GM21825 (cell line): ENCODE results near the gene PEAK1.
A peak's percentile ranks its signal among the peaks of the same experiment; 100 is the strongest.

Source experiments
- ATAC-seq: cut with Tn5 transposase; IDR thresholded peaks from one replicate; pipeline ENCODE4 v1.9.1; 2021; ENCODE audit warnings: mild to moderate bottlenecking, moderate library complexity; ENCODE audit not compliant: unreplicated experiment

PEAK1 gene, protein sequence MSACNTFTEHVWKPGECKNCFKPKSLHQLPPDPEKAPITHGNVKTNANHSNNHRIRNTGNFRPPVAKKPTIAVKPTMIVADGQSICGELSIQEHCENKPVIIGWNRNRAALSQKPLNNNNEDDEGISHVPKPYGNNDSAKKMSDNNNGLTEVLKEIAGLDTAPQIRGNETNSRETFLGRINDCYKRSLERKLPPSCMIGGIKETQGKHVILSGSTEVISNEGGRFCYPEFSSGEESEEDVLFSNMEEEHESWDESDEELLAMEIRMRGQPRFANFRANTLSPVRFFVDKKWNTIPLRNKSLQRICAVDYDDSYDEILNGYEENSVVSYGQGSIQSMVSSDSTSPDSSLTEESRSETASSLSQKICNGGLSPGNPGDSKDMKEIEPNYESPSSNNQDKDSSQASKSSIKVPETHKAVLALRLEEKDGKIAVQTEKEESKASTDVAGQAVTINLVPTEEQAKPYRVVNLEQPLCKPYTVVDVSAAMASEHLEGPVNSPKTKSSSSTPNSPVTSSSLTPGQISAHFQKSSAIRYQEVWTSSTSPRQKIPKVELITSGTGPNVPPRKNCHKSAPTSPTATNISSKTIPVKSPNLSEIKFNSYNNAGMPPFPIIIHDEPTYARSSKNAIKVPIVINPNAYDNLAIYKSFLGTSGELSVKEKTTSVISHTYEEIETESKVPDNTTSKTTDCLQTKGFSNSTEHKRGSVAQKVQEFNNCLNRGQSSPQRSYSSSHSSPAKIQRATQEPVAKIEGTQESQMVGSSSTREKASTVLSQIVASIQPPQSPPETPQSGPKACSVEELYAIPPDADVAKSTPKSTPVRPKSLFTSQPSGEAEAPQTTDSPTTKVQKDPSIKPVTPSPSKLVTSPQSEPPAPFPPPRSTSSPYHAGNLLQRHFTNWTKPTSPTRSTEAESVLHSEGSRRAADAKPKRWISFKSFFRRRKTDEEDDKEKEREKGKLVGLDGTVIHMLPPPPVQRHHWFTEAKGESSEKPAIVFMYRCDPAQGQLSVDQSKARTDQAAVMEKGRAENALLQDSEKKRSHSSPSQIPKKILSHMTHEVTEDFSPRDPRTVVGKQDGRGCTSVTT (N-terminal part only)

DNA sequence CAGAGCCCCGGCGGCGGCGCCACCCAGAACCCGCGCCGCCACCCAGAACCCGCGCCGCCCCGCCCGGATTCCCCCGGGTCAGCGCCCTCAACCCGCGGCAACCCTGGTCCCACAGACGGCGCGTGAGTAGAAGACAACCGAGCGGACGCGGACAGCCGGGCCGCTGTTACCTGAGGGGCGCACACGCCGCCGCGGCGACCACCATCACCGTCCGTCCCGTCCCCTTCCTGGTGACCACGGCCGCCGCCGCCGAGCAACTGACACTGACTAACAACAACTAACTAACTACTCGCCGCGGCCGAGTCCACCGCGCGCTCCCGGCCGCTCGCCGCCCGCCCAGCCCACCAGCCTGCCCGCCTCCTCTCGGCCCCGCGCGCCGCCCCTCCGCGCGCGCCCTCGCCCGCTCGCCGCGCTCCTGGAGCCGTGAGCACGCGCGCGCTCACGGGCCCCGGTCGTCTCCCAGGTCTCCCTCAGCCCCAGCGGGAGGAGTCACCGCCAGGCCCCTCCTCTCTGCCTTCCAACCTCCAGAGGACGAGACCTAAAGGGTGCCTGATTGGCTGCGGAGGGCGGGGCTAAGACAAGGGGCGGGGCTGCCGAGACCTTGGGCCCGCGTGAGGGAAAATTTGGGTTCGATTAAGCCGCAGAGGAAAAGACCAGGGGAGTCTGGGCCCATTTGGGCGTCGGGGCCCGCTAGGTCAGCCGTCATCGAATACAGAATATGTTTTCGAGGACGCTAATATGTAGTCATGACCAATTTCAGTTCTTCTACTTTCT is at the start of gene PEAK1:
Gene PEAK1 (minus strand): TSS at position 269 of the 774 bp plus-strand sequence. CDS start 238,178 bp downstream, outside the sequence.
- ATAC-seq: peak; percentile 89

DNA sequence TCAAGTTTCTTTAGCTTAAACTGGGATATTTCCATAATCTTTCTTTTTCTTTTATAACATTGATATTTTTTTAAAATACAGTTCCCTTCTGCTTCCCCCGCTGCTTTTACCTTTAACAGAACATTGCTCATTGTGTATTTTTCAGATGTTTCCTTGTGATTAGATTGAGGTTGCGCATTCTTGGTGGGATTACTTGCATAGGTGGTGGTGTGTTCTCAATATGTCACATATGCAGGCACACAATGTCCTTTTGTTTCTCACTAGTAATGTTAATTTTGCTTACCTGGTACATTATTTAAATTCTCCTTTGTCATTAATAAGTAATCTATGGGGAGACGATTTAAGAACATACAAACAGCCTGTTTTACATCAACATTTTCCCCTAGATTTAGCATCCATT is 49.0 kb upstream of the PEAK1 start:
- ATAC-seq: no peak

DNA sequence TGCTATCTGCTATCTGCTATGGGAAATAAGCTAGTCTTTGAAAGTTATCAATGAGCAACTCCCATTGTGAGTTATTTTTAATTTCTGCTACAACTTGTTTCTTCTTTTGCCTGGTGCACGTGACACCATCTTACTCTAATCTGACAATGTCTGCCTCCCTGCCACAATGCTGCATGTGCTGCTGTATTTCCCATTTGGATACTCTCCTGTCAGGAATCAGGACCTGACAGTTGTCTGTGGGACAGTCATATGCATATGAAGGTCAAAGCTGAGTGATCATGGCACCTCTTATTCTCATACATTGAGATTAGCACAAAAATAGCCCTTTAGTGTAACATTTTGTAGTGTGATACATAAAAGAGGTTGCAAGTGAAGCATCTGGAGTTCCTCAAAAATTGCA is 46.6 kb upstream of the PEAK1 start:
- ATAC-seq: no peak

DNA sequence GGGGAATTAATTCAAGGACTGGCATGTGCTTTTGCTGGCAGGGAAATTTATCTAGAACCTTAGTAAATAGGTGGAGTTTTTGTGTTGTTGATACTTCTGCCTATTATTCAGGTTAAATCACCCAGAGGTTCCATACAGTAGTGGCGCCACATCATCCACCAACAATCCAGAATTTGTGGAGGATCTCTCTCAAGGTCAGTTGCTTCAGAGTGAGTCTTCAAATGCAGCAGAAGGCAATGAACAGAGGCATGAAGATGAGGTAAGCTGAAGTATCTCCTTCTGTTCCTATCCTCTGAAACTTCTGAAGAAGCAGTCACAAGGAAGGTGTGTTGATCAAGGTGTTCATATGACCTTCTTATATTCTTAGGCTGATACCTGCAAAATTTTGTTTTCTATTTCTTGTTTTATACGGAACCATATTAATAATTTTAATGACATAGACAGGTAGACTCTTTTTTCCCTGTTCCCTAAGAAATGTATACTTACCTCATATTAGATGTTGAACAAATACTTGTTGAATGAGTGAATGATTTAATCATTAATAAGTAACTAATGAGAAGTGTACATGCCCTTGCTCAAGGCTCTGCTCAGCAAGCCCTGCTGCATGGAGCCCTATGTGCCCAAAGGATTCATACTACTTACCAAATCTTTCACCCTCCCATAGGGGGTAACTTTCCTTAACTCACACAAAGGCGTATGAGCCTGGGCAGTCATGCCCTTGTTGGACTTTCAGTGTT is 44.4 kb upstream of the PEAK1 start:
- ATAC-seq: no peak

DNA sequence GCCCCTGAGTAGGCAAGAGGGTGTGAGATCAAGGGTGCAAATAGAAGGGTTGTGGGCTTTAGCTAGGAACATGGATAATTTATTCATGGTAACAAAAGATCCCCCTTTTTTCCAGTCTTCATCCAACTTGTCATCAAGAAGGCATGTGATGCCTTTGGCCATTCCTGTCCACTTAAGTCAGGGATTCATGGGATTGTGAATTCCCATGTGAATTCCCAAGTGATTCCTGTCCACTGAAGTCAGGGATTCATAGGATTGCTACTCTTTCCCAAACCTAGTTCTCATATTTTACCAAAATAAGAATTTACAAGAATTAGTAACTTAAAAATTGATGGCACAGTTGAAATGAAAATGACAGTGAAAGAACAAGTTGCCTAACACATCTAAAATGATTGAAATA is 41.6 kb upstream of the PEAK1 start:
- ATAC-seq: no peak

DNA sequence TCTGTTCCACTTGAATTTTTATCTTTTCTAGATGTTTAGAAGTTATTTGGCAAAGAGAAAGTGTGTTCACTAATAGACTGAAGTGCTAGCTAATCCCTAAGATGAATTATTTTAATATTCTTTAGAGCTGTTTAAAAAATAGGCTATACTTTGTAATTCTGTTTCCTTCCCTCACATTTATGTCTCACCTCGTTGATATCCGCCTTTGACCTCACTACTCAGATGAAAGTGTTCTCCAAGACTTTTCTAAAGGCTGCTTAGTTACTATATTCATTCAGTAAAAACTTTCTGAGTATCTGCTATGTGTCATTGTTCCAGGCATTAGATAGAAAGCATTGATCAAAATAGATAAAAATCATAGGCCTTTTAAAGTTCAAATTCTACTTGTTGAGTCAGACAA is 39.1 kb upstream of the PEAK1 start:
- no peak for ATAC-seq

DNA sequence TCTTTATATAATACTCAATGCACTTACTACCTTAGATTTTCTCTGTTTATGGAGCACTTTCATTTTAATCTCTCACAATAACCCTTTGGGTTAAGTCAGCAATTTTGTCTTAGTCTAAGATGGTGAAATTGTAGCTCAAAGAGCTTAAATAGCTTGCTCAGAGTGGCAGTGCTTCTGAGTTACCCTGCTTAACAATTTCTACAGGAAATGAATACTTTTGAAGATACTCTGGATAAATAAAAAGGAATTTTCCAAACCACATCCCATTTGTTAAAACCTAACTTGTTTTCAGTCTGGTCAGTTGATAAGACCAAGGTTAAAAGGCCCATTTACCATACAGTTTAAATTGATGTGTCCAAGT is 38.0 kb upstream of the PEAK1 start:
- no peak for ATAC-seq

DNA sequence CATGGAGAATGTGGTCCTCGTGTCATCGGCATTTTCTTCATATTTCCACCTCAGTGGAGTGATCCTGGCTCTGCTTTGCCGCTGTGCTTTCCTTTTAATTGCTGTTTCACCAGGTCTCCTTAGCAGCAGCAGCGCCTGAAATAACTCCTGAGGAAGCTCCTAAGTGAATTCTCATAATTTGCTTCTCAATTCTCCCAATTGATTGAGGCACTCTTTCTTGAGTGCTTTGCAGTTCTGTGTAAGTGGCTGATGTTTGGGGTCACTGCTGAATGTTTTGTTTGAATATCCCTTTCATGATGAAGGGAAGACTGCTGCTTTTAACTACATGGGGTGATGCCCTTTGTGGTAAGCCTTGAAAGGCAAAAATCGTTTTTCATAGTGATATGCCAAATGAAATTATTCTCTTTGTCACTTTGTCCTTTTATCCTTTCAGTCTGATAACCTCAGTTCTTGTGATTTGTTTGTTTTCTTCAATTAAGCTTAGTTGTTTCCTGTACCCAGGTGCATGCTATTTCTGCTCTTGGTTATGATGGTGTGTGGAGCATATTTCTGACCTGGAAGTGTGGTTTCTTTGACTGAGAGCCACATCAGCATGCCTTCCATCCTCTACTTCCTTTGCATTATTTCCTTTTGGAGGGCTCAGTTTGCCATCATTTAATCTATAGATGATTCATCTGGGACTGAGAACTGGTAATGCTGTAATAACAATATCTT is 37.4 kb upstream of the PEAK1 start:
- ATAC-seq: no peak

DNA sequence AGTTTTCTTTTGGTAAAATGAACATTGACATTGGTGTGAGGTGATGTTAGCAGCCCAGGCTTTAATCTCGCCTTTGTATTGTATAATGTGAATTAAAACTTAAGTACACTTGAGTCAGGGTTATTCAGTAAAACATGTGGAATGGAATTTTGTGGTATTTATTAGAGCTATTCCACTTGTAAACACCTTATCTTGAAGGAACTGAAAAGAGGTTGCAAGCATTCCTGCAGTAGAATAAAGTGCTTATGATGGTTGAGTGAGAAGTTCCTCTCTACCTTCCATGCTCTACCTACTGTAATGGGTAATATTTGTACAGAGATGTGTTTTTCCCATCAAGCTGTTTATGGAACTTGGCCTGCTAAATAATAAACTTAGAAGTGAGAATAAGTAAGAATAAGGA is 36.8 kb upstream of the PEAK1 start:
- ATAC-seq: no peak

DNA sequence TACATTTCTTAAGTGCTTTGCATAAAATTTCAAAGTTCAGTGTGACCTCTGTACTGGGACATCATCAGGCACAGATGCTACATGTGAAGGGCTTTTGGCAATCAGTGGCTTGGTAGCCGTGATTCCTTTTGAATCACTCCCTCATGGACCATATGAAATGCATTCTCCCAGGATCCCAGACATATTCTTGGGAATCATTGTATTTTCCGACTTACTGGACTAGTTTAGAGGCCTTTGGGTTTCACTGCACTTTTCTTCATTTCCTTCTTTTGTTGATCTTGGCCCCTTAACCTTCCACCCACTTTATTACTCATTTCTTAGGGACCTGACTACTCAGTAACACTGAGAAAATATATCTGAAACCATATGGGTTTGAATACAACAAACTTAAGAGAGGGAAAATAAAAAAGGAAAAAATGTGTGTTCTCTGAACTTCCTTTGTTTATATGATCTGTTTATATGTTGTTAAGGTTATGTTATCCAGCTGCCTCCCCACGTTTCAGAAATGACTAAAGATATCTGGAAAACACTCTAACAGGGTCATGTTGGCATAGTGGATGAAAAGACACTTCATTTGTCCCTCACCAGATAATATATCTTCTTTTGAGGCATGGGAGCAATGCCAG is 35.9 kb upstream of the PEAK1 start:
- no peak for ATAC-seq

DNA sequence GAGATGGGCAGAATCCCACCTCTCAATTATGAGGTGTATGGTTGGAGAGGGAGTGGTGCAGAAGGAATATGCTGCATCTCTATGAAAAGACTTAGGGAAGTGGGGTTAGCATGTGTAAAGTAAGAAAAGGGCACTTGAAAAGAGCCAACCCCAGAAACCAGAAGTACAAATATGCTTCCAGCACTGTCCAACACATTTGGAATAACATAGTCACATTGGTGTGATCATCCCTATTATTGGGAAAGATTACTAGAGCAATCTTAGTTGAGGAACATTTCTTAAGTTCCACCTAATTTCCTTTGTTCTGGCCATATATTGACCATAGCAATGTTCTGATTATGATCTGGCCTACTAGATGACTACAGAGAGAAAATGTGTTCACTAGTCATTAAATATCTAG is 35.0 kb upstream of the PEAK1 start:
- ATAC-seq: no peak

DNA sequence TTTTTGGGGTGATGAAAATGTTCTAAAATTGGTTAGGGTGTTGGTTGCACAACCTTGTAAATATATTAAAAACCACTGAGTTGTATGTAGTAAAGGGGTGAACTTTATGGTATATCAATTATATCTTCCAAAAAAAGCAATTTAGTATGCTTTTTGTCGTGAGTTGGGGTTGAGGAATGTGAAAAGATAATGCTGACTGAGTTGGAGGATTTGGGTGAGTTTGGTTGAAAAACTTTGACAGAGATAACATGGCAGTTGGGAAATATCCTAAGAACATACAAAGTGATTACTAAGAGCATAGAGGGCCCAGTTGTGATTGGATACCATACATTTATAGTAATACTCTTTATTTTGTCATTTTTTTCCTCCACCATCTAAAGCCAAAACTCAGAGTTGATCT is 34.4 kb upstream of the PEAK1 start:
- ATAC-seq: no peak

DNA sequence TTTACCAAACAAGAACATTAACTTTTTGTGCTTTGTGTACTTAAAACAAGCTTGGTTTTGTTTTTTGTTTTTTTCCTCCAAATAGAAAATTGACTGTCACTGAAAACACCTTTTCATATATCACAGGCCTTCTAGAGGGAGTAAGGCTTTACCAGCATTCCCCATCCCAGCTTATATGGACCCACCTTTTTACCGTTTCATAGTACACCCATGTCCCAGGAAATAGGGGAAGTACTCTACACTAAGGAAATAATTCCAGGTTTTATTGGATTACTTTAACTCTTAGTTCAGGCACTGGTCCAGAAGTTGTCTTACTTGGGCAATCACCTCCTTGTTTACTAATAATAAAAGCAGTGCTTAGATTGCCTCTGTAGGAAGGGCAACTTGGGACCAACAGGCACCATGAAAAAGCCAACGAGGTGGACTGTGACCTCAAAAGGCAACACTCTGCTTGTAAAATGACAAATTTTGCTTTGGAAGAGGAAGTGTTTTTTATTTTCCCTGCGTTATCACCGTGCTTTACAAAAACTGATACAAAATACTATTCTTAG is 27.0 kb upstream of the PEAK1 start:
- ATAC-seq: no peak

DNA sequence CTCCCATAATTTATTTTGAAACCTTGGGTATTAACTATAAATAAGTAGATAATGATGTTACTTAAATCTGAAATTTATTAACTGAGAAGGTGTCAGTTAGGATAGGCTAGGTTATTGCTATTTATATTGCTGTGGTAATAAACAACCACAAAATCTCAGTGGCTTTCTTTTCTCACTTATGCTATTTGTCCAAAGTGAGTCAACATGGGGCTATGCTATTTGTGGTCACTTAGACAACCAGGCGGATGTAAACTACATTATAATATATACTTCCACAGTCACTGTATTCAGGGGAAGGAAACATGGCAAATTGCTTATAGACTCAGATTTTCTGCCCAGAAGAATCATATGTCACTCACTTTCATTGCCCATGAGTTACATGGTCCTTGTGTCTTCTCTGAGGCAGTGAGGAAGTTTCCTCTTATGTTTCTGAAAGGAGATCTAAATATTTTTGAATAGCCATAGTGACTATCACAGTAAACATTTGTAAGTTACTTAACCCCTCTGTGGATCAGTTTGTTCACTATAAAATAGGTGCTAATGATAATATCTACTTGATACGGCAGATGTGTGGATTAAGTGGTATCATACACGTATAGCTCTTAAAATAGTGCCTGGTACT is 20.6 kb upstream of the PEAK1 start:
- ATAC-seq: peak; percentile 77

DNA sequence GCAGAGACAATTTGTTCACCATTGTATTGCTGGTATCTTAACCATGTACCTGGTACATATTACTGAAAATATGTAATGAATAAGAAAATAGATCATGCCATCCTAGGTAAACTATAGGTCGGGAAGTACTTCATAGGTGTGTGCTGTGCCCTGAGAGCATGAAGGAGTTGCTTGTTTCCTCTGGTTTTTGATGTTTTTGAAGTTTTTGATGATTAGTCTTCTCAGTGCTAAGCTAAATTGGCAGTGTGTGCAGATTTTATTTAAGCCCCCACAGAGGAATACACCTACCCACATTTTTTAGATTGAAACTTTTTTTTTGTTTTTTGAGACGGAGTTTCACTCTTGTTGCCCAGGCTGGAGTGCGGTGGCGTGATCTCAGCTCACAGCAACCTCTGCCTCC is 17.4 kb upstream of the PEAK1 start:
- ATAC-seq: no peak

DNA sequence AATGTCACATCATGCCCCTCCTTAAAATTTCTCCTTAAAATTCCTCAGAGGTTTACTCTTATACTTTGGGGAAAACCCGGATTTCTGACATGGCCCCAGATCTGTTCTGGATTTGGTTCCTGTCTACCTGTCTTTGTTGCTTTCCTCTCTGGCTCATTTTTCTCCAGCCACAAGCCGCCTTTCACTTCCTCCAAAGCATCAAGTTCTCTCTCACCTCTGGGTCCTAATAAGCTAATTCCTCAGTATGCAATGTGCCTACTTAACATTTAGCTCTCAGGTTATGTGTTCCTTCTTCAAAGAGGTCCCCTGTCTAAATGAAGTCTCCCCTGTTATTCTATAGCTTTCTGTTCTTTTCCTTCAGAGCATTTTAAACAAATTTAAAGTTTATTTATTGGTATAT is 16.9 kb upstream of the PEAK1 start:
- ATAC-seq: no peak

DNA sequence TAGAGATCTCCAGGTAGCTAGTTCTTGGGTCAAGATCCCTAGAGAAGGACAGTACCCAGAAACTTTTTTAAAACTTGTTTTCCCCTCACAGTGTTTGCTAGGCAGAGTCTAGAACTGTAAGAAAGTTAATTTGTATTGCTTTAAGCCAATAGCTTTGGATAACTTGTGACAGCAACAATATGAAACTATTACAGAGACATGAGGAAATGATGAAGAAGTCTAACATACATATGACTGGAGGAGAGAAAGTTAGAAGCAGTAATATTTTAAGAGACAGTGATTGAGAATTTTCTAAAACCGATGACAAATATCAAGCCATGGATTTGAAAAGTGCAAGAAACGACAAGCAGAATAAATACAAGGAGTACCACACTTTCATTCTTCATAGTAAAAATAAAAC is 10.7 kb upstream of the PEAK1 start:
- ATAC-seq: no peak

DNA sequence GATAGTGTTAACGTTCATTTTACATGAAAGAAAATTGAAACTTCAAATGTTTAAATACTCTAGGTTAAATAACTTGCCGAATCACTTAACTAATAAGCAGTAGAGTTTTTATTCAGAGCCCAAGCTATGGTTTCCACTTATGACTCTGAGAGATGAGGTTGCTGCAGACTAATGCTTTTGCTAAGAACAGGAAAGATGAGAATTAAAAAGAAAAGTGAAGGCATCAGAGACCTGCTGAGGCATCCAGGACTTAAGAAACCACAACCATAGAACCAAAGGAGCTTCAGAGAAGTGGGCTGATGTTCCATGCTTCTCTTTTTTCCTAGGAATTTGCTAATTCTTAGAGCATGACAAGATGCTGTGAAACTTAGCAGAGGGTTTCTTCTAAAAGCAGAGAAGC is 10.3 kb upstream of the PEAK1 start:
- no peak for ATAC-seq

DNA sequence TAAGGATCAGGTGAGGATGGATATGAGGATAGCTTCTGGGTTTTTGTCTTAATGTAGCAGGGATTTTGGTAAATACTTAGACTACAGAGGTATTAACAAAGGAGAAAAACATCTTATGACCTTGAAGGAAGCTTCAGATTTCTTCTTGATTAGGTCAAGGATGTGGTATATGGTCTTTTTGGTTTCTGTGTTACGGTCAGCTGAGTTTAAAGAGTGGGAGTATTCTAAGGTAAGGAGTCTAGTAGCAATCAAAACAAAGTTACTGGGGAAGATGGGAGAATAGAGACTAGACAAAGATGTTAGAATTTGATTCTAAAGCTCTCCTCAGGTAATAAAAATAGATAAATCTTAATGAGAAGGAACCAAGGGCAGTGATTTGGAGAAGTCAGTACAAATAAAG is 7.0 kb upstream of the PEAK1 start:
- no peak for ATAC-seq
